Measurements from ENCODE around the gene MAP4K3.
A peak's percentile ranks its signal among the peaks of the same experiment; 100 is the strongest.

Gene MAP4K3

GRCh38 chr2:39227628-39228412 lies 209.3 kb downstream of the MAP4K3 start:
- TF ChIP-seq CTCF (IDR thresholded peaks at IDR 0.05; ENCODE audit: low read depth, low read length), result peak; percentile 83
- in situ Hi-C loops (cut with HindIII; ENCODE audit: low sequenced_read_pairs), result no loop called here

GRCh38 chr2:39225567-39225966 lies 211.5 kb downstream of the MAP4K3 start:
- in situ Hi-C loops (cut with HindIII; ENCODE audit: low sequenced_read_pairs), result no loop called here
- no peak overlapping the region for H3K4me3 ChIP-seq (ENCODE audit: low read depth, low read length)

More at GRCh38 chr2:39227628-39228412, 209.3 kb downstream of the MAP4K3 start:
- peak; percentile 75 for DNase-seq (ENCODE audit: low read depth, low spot score)
- H3K4me3 ChIP-seq (ENCODE audit: low read depth, low read length), result peak overlapping the region; percentile 21

GRCh38 chr2:39223909-39224308 lies 213.2 kb downstream of the MAP4K3 start:
- DNase-seq (ENCODE audit: low read depth, low spot score), result no peak
- no peak overlapping the region for H3K4me3 ChIP-seq (ENCODE audit: low read depth, low read length)
- no peak for TF ChIP-seq CTCF (IDR thresholded peaks at IDR 0.05; ENCODE audit: low read depth, low read length)
- in situ Hi-C loops (cut with HindIII; ENCODE audit: low sequenced_read_pairs), result loop anchor here (25.0 kb wide), 1 partner anchor 162 kb away; no protein-coding TSS in a partner anchor

More at GRCh38 chr2:39225567-39225966, 211.5 kb downstream of the MAP4K3 start:
- no peak for DNase-seq (ENCODE audit: low read depth, low spot score)
- no peak for TF ChIP-seq CTCF (IDR thresholded peaks at IDR 0.05; ENCODE audit: low read depth, low read length)

GRCh38 chr2:39221459-39221858 lies 215.6 kb downstream of the MAP4K3 start:
- no peak for DNase-seq (ENCODE audit: low read depth, low spot score)
- no peak overlapping the region for H3K4me3 ChIP-seq (ENCODE audit: low read depth, low read length)
- TF ChIP-seq CTCF (IDR thresholded peaks at IDR 0.05; ENCODE audit: low read depth, low read length), result no peak
- in situ Hi-C loops (cut with HindIII; ENCODE audit: low sequenced_read_pairs), result loop anchor here (25.0 kb wide), 1 partner anchor 159 kb away; no protein-coding TSS in a partner anchor

GRCh38 chr2:39220136-39220535 lies 216.9 kb downstream of the MAP4K3 start:
- no peak overlapping the region for H3K4me3 ChIP-seq (ENCODE audit: low read depth, low read length)
- no peak for TF ChIP-seq CTCF (IDR thresholded peaks at IDR 0.05; ENCODE audit: low read depth, low read length)
- DNase-seq (ENCODE audit: low read depth, low spot score), result no peak
- in situ Hi-C loops (cut with HindIII; ENCODE audit: low sequenced_read_pairs), result loop anchor here (25.0 kb wide), 1 partner anchor 158 kb away; no protein-coding TSS in a partner anchor

- no peak overlapping the region for H3K4me3 ChIP-seq (ENCODE audit: low read depth, low read length)
- no peak for DNase-seq (ENCODE audit: low read depth, low spot score)
- in situ Hi-C loops (cut with HindIII; ENCODE audit: low sequenced_read_pairs), result loop anchor here (25.0 kb wide), 1 partner anchor 156 kb away; no protein-coding TSS in a partner anchor
- TF ChIP-seq CTCF (IDR thresholded peaks at IDR 0.05; ENCODE audit: low read depth, low read length), result no peak
Measured at GRCh38 chr2:39218391-39218790, 218.7 kb downstream of the MAP4K3 start.

Data from astrocyte of the spinal cord (primary cell).